ENCODE results near the gene ARCN1.

Gene ARCN1

DNA sequence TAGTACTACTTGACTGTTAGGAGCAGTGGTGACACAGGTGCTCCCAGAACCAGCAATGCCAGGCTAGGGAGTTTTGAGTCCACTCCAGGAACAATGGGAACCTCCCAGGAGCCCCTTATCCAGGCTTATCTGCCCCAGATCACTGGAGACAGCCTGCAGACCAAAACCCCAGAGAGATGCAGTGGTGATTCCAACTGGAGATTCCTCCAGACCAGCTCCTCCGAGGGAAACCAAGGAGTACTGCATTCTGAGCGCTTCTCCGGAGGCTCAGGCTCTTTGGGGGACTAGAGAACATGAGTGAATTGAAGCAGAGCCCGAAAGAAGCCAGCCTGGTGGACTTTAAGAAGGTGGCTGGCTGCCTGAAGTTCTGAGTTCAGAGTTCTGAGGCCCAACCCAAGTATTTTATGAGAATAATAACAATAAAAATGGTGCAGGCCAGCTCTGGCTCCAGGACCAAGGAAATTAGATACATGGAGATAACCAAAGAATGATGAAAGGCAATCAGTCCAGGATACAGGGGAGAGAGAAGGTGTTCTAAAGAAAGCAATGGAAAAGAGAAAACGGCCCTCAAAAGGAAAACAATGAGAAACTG is 42.5 kb upstream of the ARCN1 start:
- TF ChIP-seq GABPA (IDR thresholded peaks at IDR 0.05; ENCODE audit: low read depth): no peak
- TF ChIP-seq SPI1 (IDR thresholded peaks at IDR 0.05; ENCODE audit: borderline replicate concordance, low read depth): no peak
- no peak for TF ChIP-seq POLR2AphosphoS5 (IDR thresholded peaks at IDR 0.05; ENCODE audit: low read depth)
- TF ChIP-seq, protein P1, sequence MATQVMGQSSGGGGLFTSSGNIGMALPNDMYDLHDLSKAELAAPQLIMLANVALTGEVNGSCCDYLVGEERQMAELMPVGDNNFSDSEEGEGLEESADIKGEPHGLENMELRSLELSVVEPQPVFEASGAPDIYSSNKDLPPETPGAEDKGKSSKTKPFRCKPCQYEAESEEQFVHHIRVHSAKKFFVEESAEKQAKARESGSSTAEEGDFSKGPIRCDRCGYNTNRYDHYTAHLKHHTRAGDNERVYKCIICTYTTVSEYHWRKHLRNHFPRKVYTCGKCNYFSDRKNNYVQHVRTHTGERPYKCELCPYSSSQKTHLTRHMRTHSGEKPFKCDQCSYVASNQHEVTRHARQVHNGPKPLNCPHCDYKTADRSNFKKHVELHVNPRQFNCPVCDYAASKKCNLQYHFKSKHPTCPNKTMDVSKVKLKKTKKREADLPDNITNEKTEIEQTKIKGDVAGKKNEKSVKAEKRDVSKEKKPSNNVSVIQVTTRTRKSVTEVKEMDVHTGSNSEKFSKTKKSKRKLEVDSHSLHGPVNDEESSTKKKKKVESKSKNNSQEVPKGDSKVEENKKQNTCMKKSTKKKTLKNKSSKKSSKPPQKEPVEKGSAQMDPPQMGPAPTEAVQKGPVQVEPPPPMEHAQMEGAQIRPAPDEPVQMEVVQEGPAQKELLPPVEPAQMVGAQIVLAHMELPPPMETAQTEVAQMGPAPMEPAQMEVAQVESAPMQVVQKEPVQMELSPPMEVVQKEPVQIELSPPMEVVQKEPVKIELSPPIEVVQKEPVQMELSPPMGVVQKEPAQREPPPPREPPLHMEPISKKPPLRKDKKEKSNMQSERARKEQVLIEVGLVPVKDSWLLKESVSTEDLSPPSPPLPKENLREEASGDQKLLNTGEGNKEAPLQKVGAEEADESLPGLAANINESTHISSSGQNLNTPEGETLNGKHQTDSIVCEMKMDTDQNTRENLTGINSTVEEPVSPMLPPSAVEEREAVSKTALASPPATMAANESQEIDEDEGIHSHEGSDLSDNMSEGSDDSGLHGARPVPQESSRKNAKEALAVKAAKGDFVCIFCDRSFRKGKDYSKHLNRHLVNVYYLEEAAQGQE (IDR thresholded peaks at IDR 0.05; ENCODE audit: insufficient replicate concordance, low read depth): no peak
- no peak for TF ChIP-seq CTCF (IDR thresholded peaks at IDR 0.05; ENCODE audit: insufficient read depth, low read length)
- Histone ChIP-seq H3K27ac (replicated peaks) (no peak overlapping the region), H3K4me3 (replicated peaks; ENCODE audit: insufficient read depth, low read length) (no peak overlapping the region), H3K27me3 (ENCODE audit: insufficient read depth, poor library complexity, severe bottlenecking) (no peaks in the 10 kb centered on the region)
- DNase-seq (ENCODE audit: low read depth in 1 of 2, low spot score in 1 of 2): no peak

GRCh38 chr11:118530180-118530682 is 42.0 kb upstream of the ARCN1 start:
- no peak for DNase-seq (ENCODE audit: low read depth in 1 of 2, low spot score in 1 of 2)
- Histone ChIP-seq H3K27me3 (ENCODE audit: insufficient read depth, poor library complexity, severe bottlenecking) (no peaks in the 10 kb centered on the region), H3K4me3 (replicated peaks; ENCODE audit: insufficient read depth, low read length) (no peak overlapping the region), H3K27ac (replicated peaks) (no peak overlapping the region)
- TF ChIP-seq, protein P1 (IDR thresholded peaks at IDR 0.05; ENCODE audit: insufficient replicate concordance, low read depth): no peak

DNA sequence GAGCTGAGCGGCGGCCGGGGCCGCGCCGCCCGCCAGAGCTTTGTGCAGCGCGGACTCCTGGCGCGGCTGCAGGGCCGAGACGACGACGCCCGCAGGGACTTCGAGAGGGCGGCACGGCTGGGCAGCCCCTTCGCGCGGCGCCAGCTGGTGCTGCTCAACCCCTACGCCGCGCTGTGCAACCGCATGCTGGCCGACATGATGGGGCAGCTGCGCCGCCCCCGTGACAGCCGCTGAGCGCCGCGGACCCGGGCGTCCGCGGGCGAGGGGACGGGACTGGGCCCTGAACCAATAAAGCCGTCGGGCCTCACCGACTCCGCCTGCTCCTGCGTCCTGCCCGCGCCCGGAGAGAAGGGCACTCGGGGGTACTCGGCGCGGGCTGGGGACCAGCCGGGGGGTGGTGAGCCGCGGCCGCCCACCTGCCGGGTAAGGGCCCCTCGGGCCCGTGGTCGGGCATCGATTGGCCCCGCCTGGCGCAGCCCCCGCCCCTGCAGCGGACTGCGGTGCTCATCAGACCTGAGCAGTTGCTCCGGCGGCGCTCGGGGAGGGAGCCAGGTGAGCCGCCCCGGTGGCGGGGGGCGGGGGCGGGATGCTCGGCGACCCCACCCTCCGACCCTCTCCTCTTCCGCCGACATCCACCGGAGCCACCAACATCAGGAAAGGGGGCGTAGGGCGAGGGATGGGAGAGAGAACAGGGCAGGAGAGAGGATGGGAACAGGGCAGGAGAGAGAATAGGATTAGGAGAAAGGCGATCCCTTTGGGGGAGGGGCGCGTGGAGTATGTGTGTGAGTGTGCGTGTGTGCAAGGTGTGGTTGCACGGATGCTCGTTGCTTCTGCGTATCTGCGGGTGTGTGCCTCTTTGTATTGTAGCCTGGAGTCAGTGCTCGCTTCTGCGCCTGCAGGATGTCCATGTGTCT is 41.3 kb upstream of the ARCN1 start, which contains the start of gene TMEM25:
TMEM25 (plus strand) TSS at position 510 of the 914 bp plus-strand sequence. CDS start 610 bp downstream, outside the sequence.
- DNase-seq (ENCODE audit: low read depth in 1 of 2, low spot score in 1 of 2): no peak
- Histone ChIP-seq H3K27me3 (ENCODE audit: insufficient read depth, poor library complexity, severe bottlenecking) (no peaks in the 10 kb centered on the region), H3K4me3 (replicated peaks; ENCODE audit: insufficient read depth, low read length) (no peak within 1 kb of the TSS), H3K27ac (replicated peaks) (no peak within 1 kb of the TSS)
- TF ChIP-seq POLR2AphosphoS5 (IDR thresholded peaks at IDR 0.05; ENCODE audit: low read depth) (no peak), SPI1 (IDR thresholded peaks at IDR 0.05; ENCODE audit: borderline replicate concordance, low read depth) (no peak)
- TF ChIP-seq, protein P1 (IDR thresholded peaks at IDR 0.05; ENCODE audit: insufficient replicate concordance, low read depth): no peak

Measured in HL-60 (cell line).